HFFc6 (cell line): ENCODE results near the gene SNAPC1. TPM values are rescaled to one million over a fixed set of nuclear protein-coding genes. Genes with fewer than 3 reads are reported as not detected.
A peak's percentile ranks its signal among the peaks of the same experiment; 100 is the strongest.

ENCODE experiments used
- DNase-seq: peaks from one replicate; pipeline ENCODE4 v3.0.0-alpha.2; 2018
- H3K27ac Mint-ChIP-seq: 2 replicates; pipeline ENCODE4 v1.8.0; 2020; ENCODE audit warnings: mild to moderate bottlenecking, mixed read lengths
- H3K27me3 Mint-ChIP-seq: 2 replicates; pipeline ENCODE4 v1.8.0; 2021; ENCODE audit warnings: mild to moderate bottlenecking, moderate library complexity, mixed read lengths; ENCODE audit not compliant: insufficient read depth
- H3K36me3 Mint-ChIP-seq: 2 replicates; pipeline ENCODE4 v1.8.0; 2021; ENCODE audit warnings: low read depth, mixed read lengths
- H3K4me1 Mint-ChIP-seq: 2 replicates; pipeline ENCODE4 v1.8.0; 2020; ENCODE audit warnings: low read depth, mixed read lengths
- H3K4me3 Mint-ChIP-seq: 2 replicates; pipeline ENCODE4 v1.8.0; 2020; ENCODE audit warnings: mild to moderate bottlenecking, moderate library complexity, mixed read lengths
- H3K9me3 Mint-ChIP-seq: 2 replicates; pipeline ENCODE4 v1.8.0; 2020; ENCODE audit warnings: mild to moderate bottlenecking, mixed read lengths
- CTCF ChIP-seq: fragments of 200-600 bp; sonication (generic); IDR thresholded peaks from 2 replicates; pipeline ENCODE4 v1.5.0; 2021; ENCODE audit warnings: antibody characterized with exemption, mild to moderate bottlenecking
- total RNA-seq, 6 experiments: library from RNA; stranded (reverse); fragmentation: NEBNext Ultra II Directional; extraction: Animal tissue kit (Norgen Biotek cat#: 25700); gene quantifications; 2 replicates in 1 of 6; 3 replicates in 5 of 6; pipeline ENCODE4 v1.2.3, GENCODE V29; 2021

Gene SNAPC1
- total RNA-seq, 6 experiments from 2014 or later = 12.1 to 15.8 (median 14.6) TPM

DNA sequence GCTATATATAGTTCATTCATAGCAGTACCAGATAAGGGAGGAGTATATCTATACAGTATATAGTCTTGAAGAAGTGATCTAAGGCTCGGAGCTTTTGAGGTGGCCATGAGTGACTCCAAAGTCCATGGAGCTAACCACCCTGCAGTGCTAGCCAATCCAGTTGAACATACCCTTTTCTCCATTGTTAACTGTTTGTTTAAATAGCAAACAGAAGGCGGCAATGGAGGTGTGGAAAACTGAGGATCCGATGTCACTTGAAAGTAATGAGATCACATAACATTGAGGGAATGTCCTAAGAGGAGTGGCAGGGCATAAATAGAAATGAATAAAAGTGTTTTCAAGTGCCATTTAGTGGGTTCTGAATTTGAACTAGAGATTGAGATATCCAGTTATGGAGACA lies 12.4 kb upstream of the SNAPC1 start:
- H3K36me3 Mint-ChIP-seq = peaks cover 73% of the 10 kb centered on the region
- peaks cover 16% of the 10 kb centered on the region for H3K27me3 Mint-ChIP-seq
- H3K4me3 Mint-ChIP-seq = peak overlapping the region; percentile 87
- no peak overlapping the region; the same call in 1 of the 2 replicates for H3K27ac Mint-ChIP-seq
- peaks cover 9% of the 10 kb centered on the region for H3K9me3 Mint-ChIP-seq
- no peak for TF ChIP-seq CTCF
- DNase-seq = no peak
- H3K4me1 Mint-ChIP-seq = peaks cover 68% of the 10 kb centered on the region

DNA sequence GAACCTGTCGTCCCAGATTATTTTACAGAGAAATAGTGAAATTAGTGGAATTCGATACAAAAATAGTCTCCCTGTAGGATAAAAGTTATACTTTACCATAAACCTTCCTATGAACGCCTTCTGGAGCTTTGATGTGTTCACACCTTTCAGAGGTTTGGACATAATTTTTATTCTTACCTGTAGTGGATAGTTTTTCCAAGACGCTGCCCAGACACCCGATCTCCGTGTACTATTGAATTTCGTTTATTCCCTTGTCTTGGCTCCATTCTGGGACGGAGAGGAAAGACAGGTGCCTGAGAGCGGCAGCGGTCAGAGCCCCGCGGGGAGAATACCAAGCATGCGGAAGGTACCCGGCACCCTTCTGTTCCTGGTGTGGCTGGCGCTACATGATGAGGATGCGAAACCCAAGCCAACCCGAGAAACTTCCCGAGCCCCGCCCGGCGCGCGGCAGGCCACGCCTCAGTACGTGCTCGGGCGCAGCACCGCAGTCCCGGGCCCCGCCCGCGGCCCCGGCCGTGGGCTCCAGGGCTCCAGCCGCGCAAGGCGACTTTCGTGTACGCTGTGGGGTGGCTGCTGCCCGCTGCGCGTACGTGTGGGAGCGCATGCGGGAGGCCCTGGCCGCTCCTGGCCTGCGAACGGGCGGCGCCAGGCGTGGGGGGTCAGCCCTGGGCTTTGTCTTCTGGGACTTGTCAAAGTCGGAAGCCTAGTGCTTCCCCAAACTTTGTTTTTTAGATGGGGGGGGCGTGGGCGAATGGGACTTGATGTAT lies 11.3 kb upstream of the SNAPC1 start:
- H3K27me3 Mint-ChIP-seq = peaks cover 16% of the 10 kb centered on the region
- H3K36me3 Mint-ChIP-seq = peaks cover 69% of the 10 kb centered on the region
- no peak for TF ChIP-seq CTCF
- peak; percentile 54 for DNase-seq
- peak overlapping the region; percentile 87 for H3K4me3 Mint-ChIP-seq
- peaks cover 78% of the 10 kb centered on the region for H3K4me1 Mint-ChIP-seq
- peaks cover 15% of the 10 kb centered on the region for H3K9me3 Mint-ChIP-seq
- H3K27ac Mint-ChIP-seq = peak overlapping the region; percentile 70

DNA sequence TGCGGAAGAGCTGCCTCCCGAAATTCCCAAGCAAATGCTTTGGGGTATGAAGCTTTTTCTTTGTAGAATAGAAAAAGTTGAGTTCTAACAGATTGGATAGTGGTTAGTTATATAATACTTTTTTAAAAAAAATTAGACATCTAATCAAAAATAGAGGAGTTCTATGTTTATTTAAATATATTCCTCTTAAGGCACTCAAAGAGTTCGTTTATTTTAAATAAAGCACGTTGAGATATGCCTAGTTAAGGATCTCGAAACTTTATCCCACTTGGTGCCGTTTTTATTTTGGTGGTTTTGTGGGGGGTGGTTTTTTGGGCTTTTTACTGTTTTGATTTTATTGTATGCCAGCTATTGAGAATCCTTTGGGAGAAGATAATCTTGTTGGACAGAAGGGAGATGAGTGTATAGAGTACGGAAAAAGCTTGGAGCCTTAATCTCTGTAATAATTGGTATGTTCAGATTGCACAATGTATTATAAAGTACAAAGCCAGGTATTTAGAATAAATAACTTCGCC lies 10.7 kb upstream of the SNAPC1 start:
- H3K4me3 Mint-ChIP-seq = peak overlapping the region; percentile 55
- H3K4me1 Mint-ChIP-seq = peaks cover 82% of the 10 kb centered on the region
- H3K27me3 Mint-ChIP-seq = peaks cover 16% of the 10 kb centered on the region
- TF ChIP-seq CTCF = no peak
- DNase-seq = no peak
- peak overlapping the region; percentile 42 for H3K27ac Mint-ChIP-seq
- H3K36me3 Mint-ChIP-seq = peaks cover 66% of the 10 kb centered on the region
- H3K9me3 Mint-ChIP-seq = peaks cover 15% of the 10 kb centered on the region

DNA sequence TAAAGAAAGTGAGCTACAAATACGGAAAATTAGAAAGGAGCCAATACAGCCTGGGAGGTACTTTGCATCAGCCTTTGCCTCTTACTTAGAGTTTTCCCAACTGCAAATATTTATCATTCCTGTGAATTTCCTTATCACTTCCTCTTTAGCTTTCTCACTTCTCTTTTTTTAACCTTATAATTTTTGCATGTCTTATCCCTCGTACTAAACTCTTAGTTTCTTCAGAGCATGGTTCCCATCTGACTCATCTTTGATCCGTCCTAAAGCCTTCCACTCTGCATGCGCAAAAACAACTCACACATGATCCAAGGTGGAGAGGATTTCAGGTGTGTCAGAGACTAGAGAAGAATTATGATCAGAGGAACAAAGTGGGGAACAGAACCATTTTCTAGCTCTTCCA lies 9.6 kb upstream of the SNAPC1 start:
- H3K4me1 Mint-ChIP-seq = peaks cover 81% of the 10 kb centered on the region
- DNase-seq = no peak
- peak overlapping the region; percentile 42 for H3K27ac Mint-ChIP-seq
- H3K9me3 Mint-ChIP-seq = peaks cover 15% of the 10 kb centered on the region
- H3K27me3 Mint-ChIP-seq = peaks cover 10% of the 10 kb centered on the region
- H3K4me3 Mint-ChIP-seq = no peak overlapping the region
- peaks cover 58% of the 10 kb centered on the region for H3K36me3 Mint-ChIP-seq
- no peak for TF ChIP-seq CTCF

DNA sequence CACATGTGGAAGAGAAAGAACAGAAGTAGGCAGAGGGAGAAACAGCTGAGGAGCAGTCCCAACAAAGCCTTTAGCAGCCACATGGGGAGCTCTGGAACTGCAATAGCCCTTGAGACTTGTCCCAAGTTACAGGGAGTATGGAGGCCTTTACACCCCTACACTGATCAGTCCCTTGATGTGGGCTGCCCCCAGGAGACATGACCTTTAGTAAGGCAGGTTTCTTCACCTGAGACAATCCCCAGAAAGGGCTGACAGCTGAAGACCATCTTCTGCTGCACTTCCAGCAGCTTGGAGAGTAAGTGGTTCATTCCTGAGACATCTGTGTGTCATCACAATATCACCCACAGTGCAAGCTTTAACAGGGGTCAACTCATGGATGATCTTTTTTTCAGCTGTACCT lies 8.6 kb upstream of the SNAPC1 start:
- Mint-ChIP-seq H3K27ac (peak overlapping the region; percentile 64), H3K9me3 (peaks cover 15% of the 10 kb centered on the region), H3K27me3 (peaks cover 7% of the 10 kb centered on the region), H3K36me3 (peaks cover 53% of the 10 kb centered on the region), H3K4me1 (peaks cover 83% of the 10 kb centered on the region), H3K4me3 (peak overlapping the region; percentile 22)
- TF ChIP-seq CTCF = 0 out of 2 replicates have a peak, but pooled peaks have one; percentile 19
- DNase-seq = peak; percentile 24
